ENCODE data around the gene HACD2. TPM values are rescaled to one million over a fixed set of nuclear protein-coding genes. Genes with fewer than 3 reads are reported as not detected.

HACD2 gene
- total RNA-seq, 1 experiment from 2014 or later = 27.4 TPM

DNA sequence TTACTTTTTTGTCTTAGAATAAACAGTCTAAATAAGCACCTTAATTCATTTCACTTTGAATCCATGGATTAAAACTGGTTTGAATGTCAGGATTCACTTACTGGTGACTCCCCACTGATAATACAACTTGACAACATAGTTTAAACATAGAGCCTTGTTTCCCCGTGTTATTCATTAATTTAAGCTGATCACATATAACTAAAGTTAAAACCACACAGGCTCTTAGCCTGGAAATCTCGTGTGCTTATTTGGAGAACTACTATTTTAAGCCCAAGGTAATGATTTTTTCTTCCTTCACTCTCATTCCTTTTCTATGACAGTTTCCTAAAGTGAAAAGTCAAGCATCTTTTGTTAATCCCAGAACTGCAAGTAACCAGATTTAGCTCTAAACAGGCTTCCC lies 64.2 kb downstream of the HACD2 start:
- Histone ChIP-seq H3K9me3 (ENCODE audit: control insufficient read depth, low read depth, low read length) (no peaks in the 10 kb centered on the region), H2BK12ac (ENCODE audit: insufficient read length, low read depth, low read length) (no peak overlapping the region), H3K79me2 (ENCODE audit: insufficient read depth, low read length) (no peaks in the 10 kb centered on the region), H2AFZ (ENCODE audit: low read length) (no peak overlapping the region), H3T11ph (ENCODE audit: low read length) (no peak overlapping the region), H3K56ac (ENCODE audit: insufficient read length, low read depth, low read length) (no peak overlapping the region), H3K27me3 (ENCODE audit: insufficient read depth, low read length) (no peaks in the 10 kb centered on the region), H4K20me1 (ENCODE audit: control insufficient read depth, insufficient read depth, insufficient read length) (no peaks in the 10 kb centered on the region), H3K4ac (ENCODE audit: low read depth, low read length) (no peak overlapping the region), H2AK5ac (ENCODE audit: insufficient read length, low read length) (no peak overlapping the region), H3K79me1 (ENCODE audit: insufficient read depth, low read depth, low read length, poor library complexity, severe bottlenecking) (no peaks in the 10 kb centered on the region), H3K23me2 (ENCODE audit: insufficient read length, low read depth, low read length, poor library complexity, severe bottlenecking) (no peaks in the 10 kb centered on the region), H3K23ac (ENCODE audit: insufficient read length, low read depth, low read length) (no peak overlapping the region), H4K5ac (ENCODE audit: insufficient read length, low read depth, low read length) (no peak overlapping the region), H4K8ac (replicated peaks; ENCODE audit: insufficient read length, low read depth, low read length) (no peak overlapping the region), H4K91ac (ENCODE audit: insufficient read length, low read depth, low read length) (no peak overlapping the region), H2BK120ac (ENCODE audit: low read depth, low read length, poor library complexity, severe bottlenecking) (no peak overlapping the region), H2BK15ac (ENCODE audit: low read depth, low read length) (no peak overlapping the region), H3K18ac (ENCODE audit: insufficient read length, low read depth, low read length) (no peak overlapping the region), H3K9ac (ENCODE audit: extremely low read depth, insufficient read length, low read length) (no peak overlapping the region), H2BK20ac (ENCODE audit: low read depth, low read length, poor library complexity, severe bottlenecking) (no peak overlapping the region), H3K4me1 (ENCODE audit: insufficient read depth, low read length) (no peaks in the 10 kb centered on the region), H3K14ac (ENCODE audit: insufficient read depth, low read length) (no peak overlapping the region), H3K27ac (ENCODE audit: insufficient read length, low read depth, low read length) (no peak overlapping the region), H2BK5ac (ENCODE audit: insufficient read length, low read length) (no peak overlapping the region), H3K4me2 (ENCODE audit: insufficient read depth, insufficient read length, low read length) (no peak overlapping the region)
- TF ChIP-seq, protein P1, sequence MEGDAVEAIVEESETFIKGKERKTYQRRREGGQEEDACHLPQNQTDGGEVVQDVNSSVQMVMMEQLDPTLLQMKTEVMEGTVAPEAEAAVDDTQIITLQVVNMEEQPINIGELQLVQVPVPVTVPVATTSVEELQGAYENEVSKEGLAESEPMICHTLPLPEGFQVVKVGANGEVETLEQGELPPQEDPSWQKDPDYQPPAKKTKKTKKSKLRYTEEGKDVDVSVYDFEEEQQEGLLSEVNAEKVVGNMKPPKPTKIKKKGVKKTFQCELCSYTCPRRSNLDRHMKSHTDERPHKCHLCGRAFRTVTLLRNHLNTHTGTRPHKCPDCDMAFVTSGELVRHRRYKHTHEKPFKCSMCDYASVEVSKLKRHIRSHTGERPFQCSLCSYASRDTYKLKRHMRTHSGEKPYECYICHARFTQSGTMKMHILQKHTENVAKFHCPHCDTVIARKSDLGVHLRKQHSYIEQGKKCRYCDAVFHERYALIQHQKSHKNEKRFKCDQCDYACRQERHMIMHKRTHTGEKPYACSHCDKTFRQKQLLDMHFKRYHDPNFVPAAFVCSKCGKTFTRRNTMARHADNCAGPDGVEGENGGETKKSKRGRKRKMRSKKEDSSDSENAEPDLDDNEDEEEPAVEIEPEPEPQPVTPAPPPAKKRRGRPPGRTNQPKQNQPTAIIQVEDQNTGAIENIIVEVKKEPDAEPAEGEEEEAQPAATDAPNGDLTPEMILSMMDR (conservative IDR thresholded peaks at IDR 0.05) = no peak
- Mint-ChIP-seq H3K4me3 (no peak overlapping the region), H3K27me3 (ENCODE audit: low read depth) (no peaks in the 10 kb centered on the region), H3K27ac (no peak overlapping the region), H3K36me3 (ENCODE audit: insufficient read depth in 1 of 3, low read depth in 3 of 3) (peaks cover 0 to 4% (median 3%) of the 10 kb centered on the region in 3 experiments; a peak in 3 of 7 replicates), H3K9me3 (no peaks in the 10 kb centered on the region), H3K4me1 (peaks cover 0 to 6% of the 10 kb centered on the region in 2 experiments; a peak in 2 of 4 replicates)
- no CpG with 5 or more reads among the region's 2 CpGs for WGBS (ENCODE audit: extremely low coverage, insufficient read length, low lambda C conversion rate)
- DNase-seq = no peak

All from H9 (cell line).